GM18858 (cell line): ENCODE measurements around the gene HOPX.
A peak's percentile ranks its signal among the peaks of the same experiment; 100 is the strongest.
"Not testable (repeated sequence)": the region's sequence is repeated elsewhere in the genome, so short reads cannot be mapped to it uniquely, and the experiment has no call there.

Source experiments
- ATAC-seq: cut with Tn5 transposase; IDR thresholded peaks from one replicate; pipeline ENCODE4 v1.9.1; 2021; ENCODE audit not compliant: unreplicated experiment

The HOPX gene, protein sequence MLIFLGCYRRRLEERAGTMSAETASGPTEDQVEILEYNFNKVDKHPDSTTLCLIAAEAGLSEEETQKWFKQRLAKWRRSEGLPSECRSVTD

DNA sequence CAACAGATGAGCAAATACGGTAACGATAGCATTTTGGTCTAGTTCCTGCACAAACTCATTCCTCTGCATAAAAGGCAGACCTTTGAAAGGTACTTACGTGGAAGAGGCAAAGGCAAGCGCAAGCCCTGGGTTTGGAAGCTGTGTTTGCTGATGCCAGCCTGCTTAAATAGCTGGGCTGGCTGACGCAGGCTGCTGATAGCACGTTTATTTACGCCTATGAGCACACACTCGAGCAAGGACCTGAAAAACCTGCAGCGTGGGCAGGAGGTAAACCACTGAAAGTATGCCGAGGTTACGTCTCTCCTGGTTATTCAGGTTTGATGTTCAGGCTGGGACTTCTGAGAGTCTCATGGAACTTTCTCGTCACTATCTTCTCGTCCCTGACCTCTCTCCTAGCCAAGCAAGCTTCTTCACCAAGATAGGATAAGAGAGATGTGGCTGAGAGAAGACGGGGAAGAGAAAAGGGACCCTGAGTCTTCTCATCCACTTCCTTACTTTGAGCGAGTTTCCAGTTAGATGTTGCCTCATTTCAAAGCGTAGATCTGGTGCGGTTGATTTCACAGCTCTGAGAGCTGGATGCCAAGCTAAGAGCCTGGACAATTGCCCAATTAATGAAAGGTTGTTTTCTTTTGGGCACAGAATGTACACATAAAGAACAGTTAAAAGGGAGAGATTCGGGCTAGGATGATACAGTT is at the start of gene HOPX:
HOPX (minus strand) TSS at position 139 of the 695 bp plus-strand sequence. CDS start 23,480 bp downstream, outside the sequence.
- peak; percentile 95 for ATAC-seq

DNA sequence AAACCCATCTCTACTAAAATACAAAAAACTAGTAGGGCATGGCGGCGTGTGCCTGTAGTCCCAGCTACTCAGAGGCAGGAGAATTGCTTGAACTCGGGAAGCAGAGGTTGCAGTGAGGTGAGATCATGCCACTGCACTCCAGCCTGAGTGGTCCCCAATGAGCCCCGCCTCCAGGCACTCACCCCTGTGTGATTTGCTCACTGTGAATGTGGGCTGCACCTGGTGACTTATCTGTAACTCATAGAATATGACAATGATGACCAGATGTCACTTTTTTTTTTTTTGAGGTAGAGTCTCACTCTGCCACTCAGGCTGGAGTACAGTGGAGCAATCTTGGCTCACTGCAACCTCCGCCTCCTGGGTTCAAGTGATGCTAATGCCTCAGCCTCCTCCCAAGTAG is 49.0 kb upstream of the HOPX start:
- no peak for ATAC-seq

DNA sequence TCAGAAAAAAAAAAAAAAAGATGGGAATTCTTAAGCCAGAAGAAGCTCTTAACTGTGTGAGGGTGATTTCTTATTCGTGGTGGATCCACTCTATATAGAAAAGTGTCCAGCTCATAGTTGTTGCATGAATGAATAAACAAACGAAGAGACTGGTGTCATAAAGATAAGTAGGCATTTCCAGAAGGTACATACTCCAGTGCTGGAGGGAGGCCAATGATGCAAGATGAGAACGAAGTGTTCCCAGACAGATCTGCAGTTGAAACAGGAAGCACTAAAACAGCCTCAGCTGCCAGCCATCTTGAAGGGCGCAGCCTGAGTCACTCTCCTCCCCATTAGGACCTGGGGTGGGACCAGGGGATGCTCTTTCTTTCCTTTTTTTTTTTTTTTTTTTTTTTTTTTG is 47.4 kb upstream of the HOPX start:
- ATAC-seq = no peak

DNA sequence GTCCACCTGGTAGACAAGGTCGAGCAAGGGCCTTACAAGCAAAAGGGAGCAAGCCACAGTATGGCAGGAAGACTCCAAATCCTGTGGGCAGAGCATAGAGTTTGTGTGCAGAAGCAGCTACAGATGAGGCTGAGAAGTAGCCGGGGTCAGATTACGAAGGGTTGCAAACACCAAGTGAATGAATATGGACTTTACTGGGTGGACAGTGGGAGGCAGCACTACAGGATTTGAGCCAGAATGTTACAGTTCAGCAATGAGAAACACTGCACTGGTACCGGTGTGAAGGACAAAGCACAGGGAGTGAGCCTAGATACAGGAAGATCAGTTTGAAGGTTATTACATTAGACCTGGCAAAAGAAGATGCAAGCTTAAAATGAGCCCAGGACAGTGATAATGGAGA is 46.1 kb upstream of the HOPX start:
- no peak for ATAC-seq

DNA sequence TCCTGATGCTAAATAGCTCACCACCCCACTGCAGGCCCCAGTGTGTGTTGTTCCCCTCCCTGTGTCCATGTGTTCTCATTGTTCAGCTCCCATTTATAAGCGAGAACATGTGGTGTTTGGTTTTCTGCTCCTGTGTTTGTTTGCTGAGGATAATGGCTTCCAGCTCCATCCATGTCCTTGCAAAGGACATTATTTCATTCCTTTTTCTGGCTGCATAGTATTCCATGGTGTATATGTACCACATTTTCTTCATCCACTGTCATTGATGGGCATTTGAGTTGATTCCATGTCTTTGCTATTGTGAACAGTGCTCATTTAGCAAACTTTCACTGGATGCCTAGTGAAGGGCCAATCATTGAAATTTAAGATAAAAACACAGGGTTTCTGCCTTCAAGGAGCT is 45.5 kb upstream of the HOPX start:
- not testable (repeated sequence) for ATAC-seq

DNA sequence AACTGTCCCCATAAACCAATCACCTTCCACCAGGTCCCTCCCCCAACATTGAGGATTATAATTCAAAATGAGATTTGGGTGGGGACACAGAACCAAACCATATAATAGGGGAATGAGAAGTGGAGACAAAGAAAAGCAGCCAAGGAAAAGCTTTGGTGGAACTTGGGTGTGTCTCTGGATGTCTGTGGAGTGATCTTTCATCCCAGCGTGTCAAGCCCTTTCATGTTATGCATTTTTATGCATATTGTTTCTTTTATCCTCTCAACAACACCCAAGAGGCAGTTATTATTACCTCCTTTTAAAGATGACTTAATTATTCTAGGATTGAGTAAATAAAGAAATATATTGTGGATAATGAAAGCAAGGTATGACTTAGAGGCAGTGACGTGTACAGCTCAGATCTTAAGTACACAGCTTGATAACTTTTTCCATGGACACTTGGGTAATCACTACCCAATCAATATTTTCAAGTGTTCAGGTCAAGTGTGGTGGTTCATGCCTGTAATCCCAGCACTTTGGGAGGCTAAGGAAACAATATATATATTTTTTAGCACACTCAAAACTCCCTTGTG is 42.6 kb upstream of the HOPX start:
- ATAC-seq = no peak

DNA sequence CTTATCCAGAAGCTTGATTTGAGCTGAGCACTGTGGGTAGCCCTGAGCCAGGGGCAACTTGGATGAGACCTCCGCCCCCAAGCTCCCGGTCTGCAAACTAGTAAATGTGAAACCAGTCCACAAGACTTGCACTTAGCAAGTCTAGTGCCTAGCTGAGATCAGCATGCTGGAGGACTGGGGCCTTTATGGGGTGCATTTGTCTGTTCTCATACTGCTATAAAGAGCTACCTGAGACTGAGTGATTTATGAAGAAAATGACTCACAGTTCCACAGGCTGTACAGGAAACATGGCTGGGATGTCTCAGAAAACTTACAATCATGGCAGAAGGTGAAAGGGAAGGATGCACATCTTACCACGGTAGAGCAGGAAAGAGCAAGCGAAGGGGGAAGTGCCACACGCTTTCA is 42.1 kb upstream of the HOPX start:
- ATAC-seq = no peak

DNA sequence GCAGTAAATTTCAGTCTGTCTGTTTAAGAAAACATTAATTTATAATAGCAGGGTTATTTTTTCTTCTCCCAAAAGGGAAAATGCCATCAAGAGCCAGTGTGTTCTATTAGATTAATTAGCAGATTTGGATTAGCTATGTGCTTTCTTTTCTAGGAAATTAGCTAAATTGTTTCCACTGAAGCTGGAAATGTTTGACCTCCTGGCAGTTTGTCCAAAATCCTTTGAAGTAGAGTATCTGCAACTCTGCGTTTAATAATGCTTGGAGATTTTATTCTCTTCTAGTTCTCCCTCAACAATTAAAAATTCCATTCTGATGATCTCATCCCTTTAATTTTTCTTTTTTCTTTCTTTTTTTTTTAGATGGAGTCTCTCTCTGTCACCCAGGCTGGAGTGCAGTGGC is 27.1 kb upstream of the HOPX start:
- ATAC-seq = no peak

DNA sequence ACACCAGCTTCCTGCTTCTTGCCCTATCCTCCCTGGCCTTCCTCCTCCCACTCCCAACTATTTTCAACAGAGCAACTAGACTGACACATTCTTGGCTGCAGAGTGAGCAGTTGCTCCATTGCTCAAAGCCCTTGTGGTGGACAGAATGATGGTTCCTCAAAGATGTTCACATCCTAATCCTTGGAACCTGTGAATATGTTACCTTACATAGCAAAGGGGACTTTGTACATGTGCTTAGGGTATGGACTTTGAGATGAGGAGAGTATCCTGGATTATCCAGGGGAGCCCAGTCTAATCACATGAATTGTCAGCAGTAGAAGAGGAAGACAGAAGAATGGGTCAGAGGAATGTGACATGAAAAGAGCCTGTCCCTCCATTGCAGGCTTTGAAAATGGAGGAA is 24.9 kb upstream of the HOPX start:
- ATAC-seq = no peak

DNA sequence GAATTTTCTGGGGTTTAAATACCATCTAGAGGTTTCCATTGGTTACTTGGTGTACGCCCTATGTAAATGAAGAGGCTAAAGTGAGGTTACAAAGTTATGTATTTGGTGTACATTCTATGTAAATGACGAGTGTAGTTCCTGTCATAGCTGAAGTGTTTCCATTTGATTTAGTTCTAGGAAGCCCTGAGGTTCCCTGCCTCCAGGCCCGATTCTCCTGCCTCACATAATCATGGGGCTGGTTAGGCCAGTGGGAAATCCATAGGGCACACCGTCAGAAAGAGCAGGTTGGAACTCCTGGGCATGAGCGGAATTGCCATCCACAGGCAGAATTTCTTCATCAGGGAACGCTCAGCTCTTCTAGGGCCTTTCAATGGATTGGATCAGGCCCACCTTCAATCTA is 24.2 kb upstream of the HOPX start:
- no peak for ATAC-seq

DNA sequence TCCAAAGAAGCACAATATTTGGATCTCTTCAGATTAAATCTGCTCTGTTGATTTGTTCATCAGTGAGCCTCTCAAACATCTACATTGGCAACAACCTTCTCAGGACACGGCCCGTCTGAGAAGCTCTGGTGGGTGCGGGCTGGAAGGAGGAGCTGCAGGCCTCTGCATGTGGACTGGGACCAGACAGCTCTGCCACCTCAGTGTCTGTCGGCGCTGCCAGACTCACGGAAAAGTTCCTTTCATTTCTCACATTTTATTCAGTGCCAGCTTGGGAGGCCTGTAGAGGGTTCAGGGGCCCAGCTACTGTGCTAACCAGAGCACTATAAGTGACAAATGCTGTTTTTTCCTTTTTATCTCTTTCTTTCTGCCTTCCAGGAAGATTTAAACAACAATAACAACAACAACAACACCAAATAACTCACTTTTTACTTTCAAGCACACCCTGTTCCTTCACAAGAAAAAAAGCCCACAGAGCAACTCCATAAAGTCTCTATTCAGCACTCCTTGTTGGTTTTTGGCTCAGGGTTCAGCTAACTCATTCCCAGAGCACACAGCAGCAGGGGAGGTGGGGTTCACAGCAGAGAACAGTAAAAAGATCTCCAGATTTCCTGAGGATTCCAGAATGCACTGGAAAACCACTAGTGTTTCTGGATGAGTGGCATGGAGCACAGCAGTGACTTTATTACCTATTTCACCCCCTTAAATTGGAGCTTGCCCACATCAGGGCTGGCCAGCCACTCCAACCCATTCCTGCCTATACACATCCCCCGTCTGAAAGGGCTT is 23.2 kb upstream of the HOPX start:
- ATAC-seq = no peak

DNA sequence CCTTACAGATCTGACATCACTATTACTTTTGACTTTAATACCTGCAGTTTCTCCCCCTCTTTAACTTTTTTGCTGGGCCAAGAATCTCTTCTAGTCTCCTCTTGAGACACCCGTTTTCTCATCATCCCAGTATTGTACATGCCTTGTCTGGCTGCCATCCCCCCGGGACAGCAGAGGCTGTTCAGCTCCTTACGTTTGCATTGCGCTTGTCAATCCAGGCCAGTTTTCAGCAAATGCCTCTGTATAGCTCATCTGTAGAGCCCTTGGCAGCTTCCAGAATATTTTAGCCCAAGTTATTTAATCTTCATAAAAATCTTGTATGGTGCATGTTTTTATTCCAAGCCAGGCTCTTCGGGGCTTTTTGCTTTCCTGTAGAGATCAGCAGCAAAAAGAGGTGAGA is 22.3 kb upstream of the HOPX start:
- ATAC-seq = no peak

DNA sequence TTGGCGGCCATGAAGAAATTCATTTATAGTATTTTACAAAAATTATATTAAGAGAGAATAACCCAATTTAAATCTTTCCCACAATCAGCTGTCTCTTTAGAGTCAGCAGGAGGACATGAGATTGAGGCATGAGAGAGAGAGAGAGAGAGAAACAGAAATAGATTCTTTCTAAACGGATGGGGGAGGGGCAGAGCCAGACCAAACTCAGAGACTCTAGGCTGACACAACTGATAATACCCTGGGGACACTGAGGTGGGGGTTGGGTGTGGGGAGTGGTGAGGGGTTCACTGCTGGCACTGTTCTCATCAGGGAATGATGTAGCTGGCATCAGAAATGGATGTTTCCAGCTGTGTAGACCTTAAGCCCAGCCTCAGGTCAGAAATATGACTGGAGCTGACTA is 20.5 kb upstream of the HOPX start:
- no peak for ATAC-seq

DNA sequence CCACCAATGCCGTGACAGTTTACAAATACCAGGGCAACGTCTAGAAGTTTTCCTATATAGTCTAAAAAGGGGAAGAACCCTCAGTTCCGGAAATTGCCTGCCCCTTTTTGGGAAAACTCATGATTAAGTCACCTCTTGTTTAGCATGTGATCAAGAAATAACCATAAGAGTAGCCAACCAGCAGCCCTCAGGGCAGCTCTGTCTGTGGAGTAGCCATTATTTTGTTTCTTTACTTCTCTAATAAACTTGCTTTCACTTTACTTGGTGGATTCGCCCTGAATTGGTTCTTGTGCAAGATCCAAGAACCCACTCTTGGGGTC is 20.0 kb upstream of the HOPX start:
- ATAC-seq = no peak

DNA sequence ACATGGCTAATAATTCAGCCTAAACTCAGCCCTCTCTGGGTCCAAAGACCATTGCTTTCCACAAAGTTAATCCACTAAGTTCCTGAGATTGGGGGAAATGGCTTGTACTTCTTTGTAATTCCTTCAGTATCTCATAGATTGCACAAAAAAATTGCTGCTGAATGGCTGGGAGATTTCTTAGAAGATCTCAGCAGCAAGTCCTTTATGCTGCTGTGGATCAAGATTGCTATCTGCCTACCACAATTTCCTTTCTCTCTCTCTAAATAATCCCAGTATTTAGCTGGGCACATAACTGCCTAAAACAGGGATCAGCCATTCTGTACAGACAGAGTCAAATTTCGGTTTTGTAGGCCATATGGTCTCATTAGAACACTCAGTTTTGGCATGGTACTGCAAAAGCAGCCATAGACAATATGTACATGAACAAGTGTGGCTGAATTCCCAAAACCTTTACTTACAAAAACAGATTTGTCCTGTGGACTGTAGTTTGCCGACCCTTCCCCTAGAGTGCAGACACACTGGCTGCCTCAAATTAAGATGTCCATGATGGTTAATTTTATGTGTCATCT is 18.5 kb upstream of the HOPX start:
- ATAC-seq = no peak

DNA sequence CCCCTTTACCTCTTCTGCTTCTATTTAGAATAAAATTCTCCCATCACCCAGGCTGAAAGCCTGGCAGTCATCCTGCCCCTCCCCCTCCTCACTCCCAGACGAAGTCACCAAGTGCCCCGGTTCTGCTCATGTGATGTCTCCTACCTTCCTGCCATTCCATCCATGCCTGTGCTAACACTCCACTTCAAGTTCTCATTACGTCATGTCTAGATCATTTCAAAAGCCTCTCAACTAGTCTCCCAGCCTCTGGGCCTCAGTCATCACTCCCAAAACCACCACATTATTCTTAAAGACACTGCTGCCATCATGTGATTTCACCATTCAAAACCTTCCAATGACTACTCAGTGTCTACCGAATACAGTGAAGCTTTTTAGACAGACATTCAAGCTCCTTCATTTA is 17.2 kb upstream of the HOPX start:
- ATAC-seq = no peak

DNA sequence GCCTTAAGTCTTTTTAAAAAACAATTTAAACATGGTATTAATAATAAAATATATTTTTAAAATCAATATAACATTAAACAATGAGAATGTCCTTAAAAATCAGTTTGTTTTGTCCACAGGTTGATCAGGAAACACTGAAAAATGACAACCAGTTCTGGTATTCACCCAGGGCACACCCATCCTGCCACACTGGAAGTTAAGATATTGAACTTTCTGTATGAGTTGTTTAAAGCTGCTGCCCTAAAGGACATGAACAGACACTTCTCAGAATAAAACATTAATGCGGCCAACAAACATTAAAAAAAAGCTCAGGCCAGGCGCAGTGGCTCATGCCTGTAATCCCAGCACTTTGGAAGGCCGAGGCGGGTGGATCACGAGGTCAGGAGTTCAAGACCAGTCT is 15.0 kb upstream of the HOPX start:
- ATAC-seq = no peak

DNA sequence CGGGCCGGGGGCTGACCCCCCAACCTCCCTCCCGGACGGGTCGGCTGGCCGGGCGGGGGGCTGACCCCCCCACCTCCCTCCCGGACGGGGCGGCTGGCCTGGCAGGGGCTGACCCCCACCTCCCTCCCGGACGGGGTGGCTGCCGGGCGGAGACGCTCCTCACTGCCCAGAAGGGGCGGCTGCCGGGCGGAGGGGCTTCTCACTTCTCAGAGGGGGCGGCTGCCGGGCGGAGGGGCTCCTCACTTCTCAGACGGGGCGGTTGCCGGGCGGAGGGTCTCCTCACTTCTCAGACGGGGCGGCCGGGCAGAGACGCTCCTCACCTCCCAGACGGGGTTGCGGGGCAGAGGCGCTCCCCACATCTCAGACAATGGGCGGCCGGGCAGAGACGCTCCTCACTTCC is 12.4 kb upstream of the HOPX start:
- ATAC-seq = not testable (repeated sequence)

DNA sequence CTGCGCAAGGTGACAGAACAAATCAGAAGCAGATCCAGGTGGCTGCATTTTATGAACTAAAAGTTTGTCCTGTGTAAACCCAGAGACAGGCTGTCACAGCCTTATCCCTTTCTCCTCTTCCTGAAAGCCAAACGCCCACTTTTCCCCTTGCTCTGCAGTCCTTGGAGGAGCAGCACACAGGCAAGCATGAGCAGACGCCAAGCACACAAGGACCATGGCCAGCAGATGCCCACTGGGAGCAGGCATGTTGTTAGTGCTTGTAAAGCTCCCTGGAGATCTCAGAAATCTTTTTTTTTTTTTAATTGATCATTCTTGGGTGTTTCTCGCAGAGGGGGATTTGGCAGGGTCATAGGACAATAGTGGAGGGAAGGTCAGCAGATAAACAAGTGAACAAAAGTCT is 11.5 kb upstream of the HOPX start:
- no peak for ATAC-seq

DNA sequence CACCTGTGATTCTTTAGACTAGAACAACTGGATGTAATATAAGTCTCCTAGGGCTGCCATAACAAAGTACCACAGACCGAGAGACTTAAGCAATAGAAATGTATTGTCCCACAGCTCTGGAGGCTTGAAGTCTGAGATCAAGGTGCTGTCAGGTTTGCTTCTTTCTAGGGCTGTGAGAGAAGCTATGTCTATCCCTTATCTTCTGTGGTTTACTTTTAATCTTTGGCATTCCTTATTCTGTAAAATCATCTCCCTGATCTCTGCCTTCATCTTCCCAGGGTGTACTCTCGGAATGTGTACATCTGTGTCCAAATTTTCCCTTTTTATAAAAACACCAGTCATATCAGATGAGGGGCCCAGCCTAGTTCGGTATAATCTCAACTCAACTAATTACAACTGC is 10.3 kb upstream of the HOPX start:
- ATAC-seq = no peak

DNA sequence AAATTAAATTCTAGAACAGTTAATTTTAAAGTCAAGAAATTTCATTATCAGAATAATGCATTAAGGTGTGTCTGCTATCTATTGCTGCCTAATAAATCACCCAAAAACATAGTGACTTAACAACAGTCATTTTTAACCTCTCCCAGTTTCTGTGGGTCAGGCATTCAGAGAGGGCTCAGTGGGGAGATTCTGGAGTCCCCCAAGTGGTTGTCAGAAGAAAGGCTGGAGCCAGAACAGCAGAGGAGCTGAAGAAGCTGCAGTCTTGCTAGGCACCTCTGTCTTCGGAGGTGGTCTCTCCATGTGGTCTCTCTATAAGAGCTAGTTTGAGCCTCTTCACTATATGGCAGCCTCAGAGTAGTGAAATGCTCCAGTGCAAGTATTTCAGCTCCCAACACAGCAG is 9.3 kb upstream of the HOPX start:
- no peak for ATAC-seq
